HG03469 (cell line): Measurements from ENCODE around the gene COBL.
"Not testable (repeated sequence)": the region's sequence is repeated elsewhere in the genome, so short reads cannot be mapped to it uniquely, and the experiment has no call there.

Source experiments
- ATAC-seq: cut with Tn5 transposase; IDR thresholded peaks from one replicate; pipeline ENCODE4 v1.9.1; 2021; ENCODE audit warnings: mild to moderate bottlenecking, moderate library complexity, moderate number of reproducible peaks; ENCODE audit not compliant: unreplicated experiment

Gene COBL

GRCh38 chr7:51213618-51214017, 103.0 kb downstream of the COBL start:
- no peak for ATAC-seq

- ATAC-seq: no peak
These were observed 105.8 kb downstream of the COBL start for GRCh38 chr7:51210766-51211165.

- no peak for ATAC-seq
These were observed 107.2 kb downstream of the COBL start for GRCh38 chr7:51209426-51209825.

GRCh38 chr7:51208125-51208524, 108.5 kb downstream of the COBL start:
- not testable (repeated sequence) for ATAC-seq

GRCh38 chr7:51198654-51199053, 118.0 kb downstream of the COBL start:
- ATAC-seq: no peak

GRCh38 chr7:51190969-51191368, 125.6 kb downstream of the COBL start:
- no peak for ATAC-seq

GRCh38 chr7:51189777-51190176, 126.8 kb downstream of the COBL start:
- ATAC-seq: no peak

GRCh38 chr7:51188987-51189386, 127.6 kb downstream of the COBL start:
- no peak for ATAC-seq

GRCh38 chr7:51187941-51188340, 128.7 kb downstream of the COBL start:
- ATAC-seq: no peak

- no peak for ATAC-seq
These were observed 130.1 kb downstream of the COBL start for GRCh38 chr7:51186531-51186930.

GRCh38 chr7:51182636-51183166, 133.9 kb downstream of the COBL start:
- ATAC-seq: no peak

GRCh38 chr7:51180092-51180491, 136.5 kb downstream of the COBL start:
- no peak for ATAC-seq

GRCh38 chr7:51175992-51176388, 140.6 kb downstream of the COBL start:
- no peak for ATAC-seq

GRCh38 chr7:51175316-51175991, 141.2 kb downstream of the COBL start:
- no peak for ATAC-seq

- no peak for ATAC-seq
These were observed 151.3 kb downstream of the COBL start for GRCh38 chr7:51165337-51165736.

- ATAC-seq: peak; percentile 95
These were observed 153.8 kb downstream of the COBL start for GRCh38 chr7:51162724-51163329.

- no peak for ATAC-seq
These were observed 154.7 kb downstream of the COBL start for GRCh38 chr7:51161937-51162336.

GRCh38 chr7:51160990-51161615, 155.5 kb downstream of the COBL start:
- ATAC-seq: no peak

- ATAC-seq: no peak
These were observed 156.2 kb downstream of the COBL start for GRCh38 chr7:51160411-51160810.

GRCh38 chr7:51158742-51159445, 157.7 kb downstream of the COBL start:
- ATAC-seq: no peak

- ATAC-seq: no peak
These were observed 158.4 kb downstream of the COBL start for GRCh38 chr7:51158211-51158610.
